T1000 (cell line): ENCODE results near the gene ABHD14A.

ENCODE experiments used
- DNase-seq: peaks from one replicate; lab custom pipeline; 2025; ENCODE audit warnings: mixed read lengths; lab: John Stamatoyannopoulos, UW

ABHD14A gene

GRCh38 chr3:51997172-51997571 is 22.3 kb downstream of the ABHD14A start:
- no peak for DNase-seq

GRCh38 chr3:51997935-51998596 is 23.2 kb downstream of the ABHD14A start:
- DNase-seq = no peak

GRCh38 chr3:51998774-51999173 is 23.9 kb downstream of the ABHD14A start:
- no peak for DNase-seq

- DNase-seq = no peak
Observed at GRCh38 chr3:51999846-52000245, 25.0 kb downstream of the ABHD14A start.

GRCh38 chr3:52001443-52001974 is 26.6 kb downstream of the ABHD14A start:
- peak; percentile 62 for DNase-seq

- DNase-seq = no peak
Observed at GRCh38 chr3:52002748-52003147, 27.9 kb downstream of the ABHD14A start.

- DNase-seq = no peak
Observed at GRCh38 chr3:52004163-52004787, 29.4 kb downstream of the ABHD14A start.

- no peak for DNase-seq
Observed at GRCh38 chr3:52004906-52005395, 30.1 kb downstream of the ABHD14A start.

GRCh38 chr3:52005571-52005986 is 30.7 kb downstream of the ABHD14A start:
- DNase-seq = peak; percentile 31

- DNase-seq = no peak
Observed at GRCh38 chr3:52006017-52006819, 31.4 kb downstream of the ABHD14A start.

GRCh38 chr3:52006820-52007133 is 31.9 kb downstream of the ABHD14A start:
- no peak for DNase-seq

- no peak for DNase-seq
Observed at GRCh38 chr3:52007291-52007690, 32.4 kb downstream of the ABHD14A start.

- DNase-seq = no peak
Observed at GRCh38 chr3:52010431-52010830, 35.6 kb downstream of the ABHD14A start.

GRCh38 chr3:52012699-52013098 is 37.8 kb downstream of the ABHD14A start:
- no peak for DNase-seq

GRCh38 chr3:52013802-52014598 is 39.1 kb downstream of the ABHD14A start:
- no peak for DNase-seq

GRCh38 chr3:52014613-52015012 is 39.7 kb downstream of the ABHD14A start:
- DNase-seq = no peak

- DNase-seq = no peak
Observed at GRCh38 chr3:52015438-52016228, 40.8 kb downstream of the ABHD14A start.

GRCh38 chr3:52017586-52017985 is 42.7 kb downstream of the ABHD14A start:
- no peak for DNase-seq

- no peak for DNase-seq
Observed at GRCh38 chr3:52018319-52019000, 43.6 kb downstream of the ABHD14A start.

- DNase-seq = no peak
Observed at GRCh38 chr3:52019352-52020080, 44.7 kb downstream of the ABHD14A start.
